Measurements from ENCODE around the gene EPB42. TPM values are rescaled to one million over a fixed set of nuclear protein-coding genes. Genes with fewer than 3 reads are reported as not detected.
A peak's percentile ranks its signal among the peaks of the same experiment; 100 is the strongest.

The EPB42 gene
- polyA plus RNA-seq, 3 donors = 0.08 to 0.13 TPM; not detected in 1

DNA sequence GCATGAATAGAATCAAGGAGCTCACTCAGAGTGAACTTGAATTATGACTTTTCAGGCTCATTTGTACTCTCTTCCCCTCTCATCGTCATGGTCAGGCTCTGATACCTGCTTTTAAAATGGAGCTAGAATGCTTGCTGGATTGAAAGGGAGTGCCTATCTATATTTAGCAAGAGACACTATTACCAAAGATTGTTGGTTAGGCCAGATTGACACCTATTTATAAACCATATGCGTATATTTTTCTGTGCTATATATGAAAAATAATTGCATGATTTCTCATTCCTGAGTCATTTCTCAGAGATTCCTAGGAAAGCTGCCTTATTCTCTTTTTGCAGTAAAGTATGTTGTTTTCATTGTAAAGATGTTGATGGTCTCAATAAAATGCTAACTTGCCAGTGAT, 26.0 kb downstream of the EPB42 start:
- WGBS (ENCODE audit: insufficient coverage) = no CpG with 5 or more reads among the region's 2 CpGs
- no peaks in the 10 kb centered on the region for H3K4me1 ChIP-seq (ENCODE audit: control insufficient read depth in 1 of 2, insufficient read depth in 2 of 2, low read length in 2 of 2)
- H3K36me3 ChIP-seq (replicated peaks in 1 of 2; ENCODE audit: control insufficient read depth in 1 of 2, insufficient read depth in 2 of 2, low read length in 2 of 2) = peaks cover 72 to 81% of the 10 kb centered on the region in 2 donors
- H3K4me1 Mint-ChIP-seq = peaks cover 2% of the 10 kb centered on the region
- H4K20me1 ChIP-seq (ENCODE audit: insufficient read depth, low read length) = peaks cover 7% of the 10 kb centered on the region
- H3K9ac ChIP-seq (ENCODE audit: insufficient read depth, low read length, poor library complexity, severe bottlenecking) = no peak overlapping the region
- H3K27ac Mint-ChIP-seq = peak overlapping the region in 1 of 7 donors; percentile 40
- H3K36me3 Mint-ChIP-seq = peaks cover 71 to 93% of the 10 kb centered on the region in 2 donors
- no peak overlapping the region for H3K4me3 Mint-ChIP-seq
- H3K79me2 ChIP-seq (ENCODE audit: insufficient read depth, low read length) = no peaks in the 10 kb centered on the region
- DNase-seq = no peak
- H3K27me3 Mint-ChIP-seq (ENCODE audit: low read depth in 3 of 3) = no peaks in the 10 kb centered on the region
- no peak overlapping the region for H3K4me3 ChIP-seq (replicated peaks in 1 of 3; ENCODE audit: low read depth in 2 of 3, low read length in 3 of 3)
- H2AFZ ChIP-seq (ENCODE audit: insufficient read depth, low read depth, low read length, poor library complexity, severe bottlenecking) = no peak overlapping the region
- H3K9me3 Mint-ChIP-seq = peaks cover 0 to 14% (median 3%) of the 10 kb centered on the region in 7 donors
- no peaks in the 10 kb centered on the region for H3K9me3 ChIP-seq (replicated peaks in 1 of 2; ENCODE audit: control insufficient read depth in 1 of 2, insufficient read depth in 1 of 2, low read length in 2 of 2)
- no peak overlapping the region for H3K27ac ChIP-seq (ENCODE audit: low read depth in 1 of 2, low read length in 2 of 2)
- no peak overlapping the region for H3K4me2 ChIP-seq (replicated peaks; ENCODE audit: extremely low read depth, low read length, poor library complexity, severe bottlenecking)
- TF ChIP-seq, protein P1, sequence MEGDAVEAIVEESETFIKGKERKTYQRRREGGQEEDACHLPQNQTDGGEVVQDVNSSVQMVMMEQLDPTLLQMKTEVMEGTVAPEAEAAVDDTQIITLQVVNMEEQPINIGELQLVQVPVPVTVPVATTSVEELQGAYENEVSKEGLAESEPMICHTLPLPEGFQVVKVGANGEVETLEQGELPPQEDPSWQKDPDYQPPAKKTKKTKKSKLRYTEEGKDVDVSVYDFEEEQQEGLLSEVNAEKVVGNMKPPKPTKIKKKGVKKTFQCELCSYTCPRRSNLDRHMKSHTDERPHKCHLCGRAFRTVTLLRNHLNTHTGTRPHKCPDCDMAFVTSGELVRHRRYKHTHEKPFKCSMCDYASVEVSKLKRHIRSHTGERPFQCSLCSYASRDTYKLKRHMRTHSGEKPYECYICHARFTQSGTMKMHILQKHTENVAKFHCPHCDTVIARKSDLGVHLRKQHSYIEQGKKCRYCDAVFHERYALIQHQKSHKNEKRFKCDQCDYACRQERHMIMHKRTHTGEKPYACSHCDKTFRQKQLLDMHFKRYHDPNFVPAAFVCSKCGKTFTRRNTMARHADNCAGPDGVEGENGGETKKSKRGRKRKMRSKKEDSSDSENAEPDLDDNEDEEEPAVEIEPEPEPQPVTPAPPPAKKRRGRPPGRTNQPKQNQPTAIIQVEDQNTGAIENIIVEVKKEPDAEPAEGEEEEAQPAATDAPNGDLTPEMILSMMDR (IDR thresholded peaks at IDR 0.05) = no peak
- intact Hi-C loops (cut with micrococcal nuclease) = no loop called here
- no peaks in the 10 kb centered on the region for H3K27me3 ChIP-seq (ENCODE audit: control insufficient read depth in 2 of 2, insufficient read depth in 2 of 2, low read length in 2 of 2)

DNA sequence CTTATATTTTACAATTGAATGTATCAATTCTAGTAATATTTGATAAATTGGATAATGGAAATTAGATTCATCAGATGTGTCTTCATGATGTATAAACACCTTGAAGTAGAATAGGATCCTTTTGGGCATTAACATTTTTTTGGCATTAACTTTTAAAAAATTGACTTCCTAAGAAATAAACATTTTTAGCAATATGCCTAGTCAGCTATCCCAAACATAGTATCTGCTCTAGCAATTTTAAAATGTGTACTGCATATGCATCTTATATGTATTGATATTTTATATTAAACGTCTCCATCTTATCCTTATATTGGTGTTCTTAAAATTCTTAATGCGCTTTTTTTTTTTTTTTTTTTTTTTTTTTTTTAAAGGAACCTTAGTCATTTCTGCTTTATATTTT, 27.1 kb downstream of the EPB42 start:
- Histone ChIP-seq H3K9me3 (replicated peaks in 1 of 2; ENCODE audit: control insufficient read depth in 1 of 2, insufficient read depth in 1 of 2, low read length in 2 of 2) (no peaks in the 10 kb centered on the region), H3K36me3 (replicated peaks in 1 of 2; ENCODE audit: control insufficient read depth in 1 of 2, insufficient read depth in 2 of 2, low read length in 2 of 2) (peaks cover 81 to 90% of the 10 kb centered on the region in 2 donors), H3K79me2 (ENCODE audit: insufficient read depth, low read length) (no peaks in the 10 kb centered on the region), H3K27ac (ENCODE audit: low read depth in 1 of 2, low read length in 2 of 2) (no peak overlapping the region), H4K20me1 (ENCODE audit: insufficient read depth, low read length) (peaks cover 16% of the 10 kb centered on the region), H3K9ac (ENCODE audit: insufficient read depth, low read length, poor library complexity, severe bottlenecking) (no peak overlapping the region), H3K4me2 (replicated peaks; ENCODE audit: extremely low read depth, low read length, poor library complexity, severe bottlenecking) (no peak overlapping the region), H3K4me1 (ENCODE audit: control insufficient read depth in 1 of 2, insufficient read depth in 2 of 2, low read length in 2 of 2) (no peaks in the 10 kb centered on the region), H3K27me3 (ENCODE audit: control insufficient read depth in 2 of 2, insufficient read depth in 2 of 2, low read length in 2 of 2) (no peaks in the 10 kb centered on the region), H3K4me3 (replicated peaks in 1 of 3; ENCODE audit: low read depth in 2 of 3, low read length in 3 of 3) (no peak overlapping the region), H2AFZ (ENCODE audit: insufficient read depth, low read depth, low read length, poor library complexity, severe bottlenecking) (no peak overlapping the region)
- Mint-ChIP-seq H3K27me3 (ENCODE audit: low read depth in 3 of 3) (no peaks in the 10 kb centered on the region), H3K4me3 (no peak overlapping the region), H3K4me1 (peaks cover 2% of the 10 kb centered on the region), H3K36me3 (peaks cover 79 to 93% of the 10 kb centered on the region in 2 donors), H3K27ac (no peak overlapping the region), H3K9me3 (peaks cover 0 to 8% (median 3%) of the 10 kb centered on the region in 7 donors)
- no peak for DNase-seq
- intact Hi-C loops (cut with micrococcal nuclease) = no loop called here
- WGBS (ENCODE audit: insufficient coverage) = no CpG with 5 or more reads among the region's 2 CpGs
- TF ChIP-seq, protein P1 (IDR thresholded peaks at IDR 0.05) = no peak
